H1 (cell line): ENCODE results near the gene KIT.

Source experiments
- BACH1 ChIP-seq: IDR thresholded peaks from 2 replicates; pipeline ENCODE4 v1.6.1; 2012; ENCODE audit warnings: low read length, improper control_type of control experiment
- CTCF ChIP-seq, 3 experiments: IDR thresholded peaks; 1 replicate in 2 of 3; 2 replicates in 1 of 3; pipeline versions ENCODE4 v1.5.1 to v1.6.1; 2011; ENCODE audit warnings: low read length in 3 of 3, mild to moderate bottlenecking in 3 of 3, inconsistent platforms in 2 of 3, low read depth in 1 of 3, moderate library complexity in 1 of 3; ENCODE audit not compliant: insufficient read depth in 1 of 3; ENCODE audit errors: control extremely low read depth in 1 of 3
- MAX ChIP-seq: IDR thresholded peaks from 2 replicates; pipeline ENCODE4 v1.6.1; 2012; ENCODE audit warnings: inconsistent platforms
- NANOG ChIP-seq: IDR thresholded peaks from 2 replicates; pipeline ENCODE4 v1.6.1; 2011; ENCODE audit warnings: low read length, low read depth, mild to moderate bottlenecking, inconsistent platforms; ENCODE audit not compliant: insufficient read depth, poor library complexity, severe bottlenecking
- RFX5 ChIP-seq: IDR thresholded peaks from 2 replicates; pipeline ENCODE4 v1.6.1; 2011; ENCODE audit warnings: low read depth, low read length, improper control_type of control experiment, borderline replicate concordance
- TBP ChIP-seq: IDR thresholded peaks from 2 replicates; pipeline ENCODE4 v1.6.1; 2011; ENCODE audit warnings: low read depth, low read length, improper control_type of control experiment
- TF ChIP-seq, protein P1 (sequence below): IDR thresholded peaks from 2 replicates; pipeline ENCODE4 v1.6.1; 2012; ENCODE audit warnings: inconsistent platforms

GRCh38 chr4:54723220-54723619 lies 65.5 kb downstream of the KIT start:
- TF ChIP-seq MAX (no peak), BACH1 (no peak), TBP (no peak), RFX5 (no peak), CTCF (IDR thresholded peaks at IDR 0.05; ENCODE audit: control extremely low read depth in 1 of 3, insufficient read depth in 1 of 3, low read depth in 1 of 3, low read length in 3 of 3) (no peak), NANOG (no peak)
- TF ChIP-seq, protein P1, sequence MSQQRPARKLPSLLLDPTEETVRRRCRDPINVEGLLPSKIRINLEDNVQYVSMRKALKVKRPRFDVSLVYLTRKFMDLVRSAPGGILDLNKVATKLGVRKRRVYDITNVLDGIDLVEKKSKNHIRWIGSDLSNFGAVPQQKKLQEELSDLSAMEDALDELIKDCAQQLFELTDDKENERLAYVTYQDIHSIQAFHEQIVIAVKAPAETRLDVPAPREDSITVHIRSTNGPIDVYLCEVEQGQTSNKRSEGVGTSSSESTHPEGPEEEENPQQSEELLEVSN: no peak
